Rectal smooth muscle tissue (tissue), 1 donor: ENCODE results near the gene SUGCT.

ENCODE experiments used
- H3K27ac ChIP-seq: one replicate; pipeline ENCODE4 v1.7.0; 2013; ENCODE audit warnings: low read depth, low read length, inconsistent platforms
- H3K27me3 ChIP-seq: one replicate; pipeline ENCODE4 v1.7.0; 2013; ENCODE audit warnings: low read length; ENCODE audit not compliant: control insufficient read depth, insufficient read depth
- H3K36me3 ChIP-seq: one replicate; pipeline ENCODE4 v1.7.0; 2013; ENCODE audit warnings: low read length; ENCODE audit not compliant: control insufficient read depth, insufficient read depth
- H3K4me1 ChIP-seq: one replicate; pipeline ENCODE4 v1.7.0; 2013; ENCODE audit warnings: low read length; ENCODE audit not compliant: control insufficient read depth, insufficient read depth
- H3K4me3 ChIP-seq: one replicate; pipeline ENCODE4 v1.7.0; 2013; ENCODE audit warnings: low read length
- H3K9ac ChIP-seq: one replicate; pipeline ENCODE4 v1.7.0; 2013; ENCODE audit warnings: low read length

SUGCT gene

DNA sequence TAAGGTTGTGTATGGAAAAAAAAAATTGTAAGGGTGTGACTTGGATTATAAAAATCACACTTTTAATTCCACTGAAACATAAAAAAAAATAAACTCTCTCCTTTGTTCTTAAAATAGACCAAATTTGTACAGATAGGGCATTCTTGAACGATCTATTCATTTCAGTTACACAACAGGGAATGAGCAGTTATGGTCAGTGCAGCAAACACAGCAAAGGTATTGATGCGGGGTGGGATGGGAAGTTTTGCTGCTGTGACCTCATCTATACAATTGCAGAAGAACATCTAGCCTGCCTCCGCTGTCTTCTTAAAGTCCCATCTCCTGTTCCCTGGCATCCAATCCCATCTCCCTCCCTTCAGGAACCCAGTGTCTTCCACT is 580.2 kb downstream of the SUGCT start:
- H3K4me1 ChIP-seq: no peaks in the 10 kb centered on the region

DNA sequence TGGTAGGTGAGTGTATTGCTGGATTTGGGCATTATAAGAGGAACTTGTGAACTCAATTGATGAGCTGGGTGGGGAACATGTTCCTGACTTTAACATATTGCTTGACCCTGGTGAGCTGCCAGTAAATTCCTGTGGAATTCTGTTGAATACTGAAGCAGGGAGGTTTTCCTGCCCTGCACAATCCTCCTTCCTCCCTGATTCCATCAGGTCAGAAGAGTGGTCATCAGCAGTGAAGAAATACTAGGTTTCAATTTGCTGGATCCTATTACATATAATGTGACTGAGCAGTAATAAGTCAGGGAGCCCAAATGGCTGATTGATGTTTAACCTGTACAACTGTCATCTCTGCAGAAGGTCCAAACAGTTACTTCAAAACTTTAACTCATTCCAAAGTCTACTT is 581.2 kb downstream of the SUGCT start:
- no peak overlapping the region for H3K9ac ChIP-seq
- H3K4me1 ChIP-seq: no peaks in the 10 kb centered on the region
- no peak overlapping the region for H3K27ac ChIP-seq
- H3K4me3 ChIP-seq: no peak overlapping the region
- no peaks in the 10 kb centered on the region for H3K27me3 ChIP-seq
- H3K36me3 ChIP-seq: no peaks in the 10 kb centered on the region

More for the DNA sequence above, 580.2 kb downstream of the SUGCT start:
- no peak overlapping the region for H3K4me3 ChIP-seq
- H3K27me3 ChIP-seq: no peaks in the 10 kb centered on the region
- H3K36me3 ChIP-seq: no peaks in the 10 kb centered on the region
- no peak overlapping the region for H3K9ac ChIP-seq
- no peak overlapping the region for H3K27ac ChIP-seq

DNA sequence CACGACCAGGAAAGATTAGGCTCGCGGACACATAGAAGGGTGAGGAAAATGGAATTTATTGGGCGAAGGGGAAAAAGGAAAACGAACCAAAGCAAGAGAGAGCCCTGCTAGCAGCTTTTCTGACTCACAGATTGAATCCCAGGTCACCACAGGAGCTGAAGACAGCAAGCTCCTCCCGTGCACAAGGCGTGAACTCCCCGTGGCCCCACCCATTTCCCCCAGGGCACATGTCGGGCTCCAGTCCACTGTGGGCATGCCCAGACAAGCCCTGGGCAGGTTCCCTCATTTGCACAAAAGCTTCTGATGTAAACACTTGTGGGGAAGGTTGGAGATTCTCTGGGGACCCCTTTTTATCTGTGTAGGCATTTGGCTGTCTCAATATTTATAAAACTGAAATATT is 582.4 kb downstream of the SUGCT start:
- H3K4me1 ChIP-seq: no peaks in the 10 kb centered on the region
- H3K9ac ChIP-seq: no peak overlapping the region
- no peaks in the 10 kb centered on the region for H3K36me3 ChIP-seq
- no peaks in the 10 kb centered on the region for H3K27me3 ChIP-seq
- H3K27ac ChIP-seq: no peak overlapping the region
- H3K4me3 ChIP-seq: no peak overlapping the region

DNA sequence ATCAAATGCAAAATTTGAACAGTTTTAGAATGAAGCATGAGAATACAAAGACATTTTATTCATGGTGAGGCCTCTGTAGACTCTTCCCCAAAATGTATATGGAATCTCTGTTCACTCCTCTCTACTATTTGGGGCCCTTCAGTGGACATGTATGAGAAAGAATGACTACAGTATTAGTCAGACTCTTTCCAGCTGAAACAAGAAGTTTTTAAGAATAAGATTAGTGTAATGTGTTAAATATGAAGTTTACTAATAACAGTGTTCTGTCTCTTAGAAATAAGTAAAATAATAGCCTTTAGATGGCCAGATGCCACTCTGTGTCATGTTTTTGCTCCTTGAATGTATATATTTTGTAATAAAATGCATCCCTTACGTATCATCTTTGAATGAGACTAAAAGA is 585.6 kb downstream of the SUGCT start:
- H3K9ac ChIP-seq: no peak overlapping the region
- no peaks in the 10 kb centered on the region for H3K4me1 ChIP-seq
- no peaks in the 10 kb centered on the region for H3K36me3 ChIP-seq
- H3K4me3 ChIP-seq: no peak overlapping the region
- H3K27me3 ChIP-seq: no peaks in the 10 kb centered on the region
- H3K27ac ChIP-seq: no peak overlapping the region

DNA sequence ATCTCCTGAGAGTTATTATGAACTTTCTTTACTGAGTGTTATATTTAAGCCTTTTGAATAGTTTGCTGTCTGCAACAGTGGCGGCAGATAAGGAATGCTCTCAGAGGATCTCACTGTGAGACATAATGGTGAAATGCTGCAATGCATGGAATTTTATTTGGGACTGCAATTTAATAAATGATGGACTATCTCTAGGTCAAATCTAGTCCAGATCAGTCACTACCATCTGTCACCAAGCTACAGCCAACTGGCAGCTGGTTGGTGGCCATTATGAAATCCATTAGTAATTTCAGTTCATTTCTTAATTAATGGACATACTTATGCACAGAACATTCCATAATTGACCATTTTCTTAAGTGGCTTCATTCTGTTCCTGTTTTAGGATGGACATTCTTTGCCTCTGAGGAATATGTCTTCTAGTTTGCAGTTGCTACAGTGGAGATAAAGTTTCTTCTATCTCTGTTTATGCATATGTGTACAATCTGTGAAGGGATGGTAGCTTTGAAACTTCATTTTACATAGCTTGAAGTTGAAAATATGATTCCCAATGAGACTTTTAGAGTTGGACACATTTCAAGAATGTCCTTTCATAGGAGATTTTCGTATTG is 586.6 kb downstream of the SUGCT start:
- Histone ChIP-seq H3K27ac (no peak overlapping the region), H3K27me3 (no peaks in the 10 kb centered on the region), H3K36me3 (no peaks in the 10 kb centered on the region), H3K4me1 (no peaks in the 10 kb centered on the region), H3K4me3 (no peak overlapping the region), H3K9ac (no peak overlapping the region)

DNA sequence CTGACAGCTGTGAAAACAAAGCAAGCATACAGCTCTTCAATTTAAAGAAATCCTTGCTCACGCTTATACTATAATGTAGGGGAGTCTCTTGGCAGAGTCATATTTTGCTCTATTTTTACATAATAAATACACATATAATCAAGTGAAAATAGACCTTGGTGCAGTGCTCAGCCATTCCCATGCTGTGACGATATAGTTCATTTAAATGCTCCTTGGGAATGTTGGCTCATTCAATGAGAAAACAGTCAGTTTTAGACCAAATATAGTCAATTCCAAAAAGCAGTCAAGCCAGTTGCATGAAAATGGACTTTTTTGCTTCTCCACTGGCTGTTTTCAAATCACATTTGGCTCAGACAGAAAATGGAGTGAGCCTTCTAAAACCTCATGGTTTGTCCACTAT is 587.4 kb downstream of the SUGCT start:
- Histone ChIP-seq H3K36me3 (no peaks in the 10 kb centered on the region), H3K27ac (no peak overlapping the region), H3K4me3 (no peak overlapping the region), H3K27me3 (no peaks in the 10 kb centered on the region), H3K4me1 (no peaks in the 10 kb centered on the region), H3K9ac (no peak overlapping the region)

DNA sequence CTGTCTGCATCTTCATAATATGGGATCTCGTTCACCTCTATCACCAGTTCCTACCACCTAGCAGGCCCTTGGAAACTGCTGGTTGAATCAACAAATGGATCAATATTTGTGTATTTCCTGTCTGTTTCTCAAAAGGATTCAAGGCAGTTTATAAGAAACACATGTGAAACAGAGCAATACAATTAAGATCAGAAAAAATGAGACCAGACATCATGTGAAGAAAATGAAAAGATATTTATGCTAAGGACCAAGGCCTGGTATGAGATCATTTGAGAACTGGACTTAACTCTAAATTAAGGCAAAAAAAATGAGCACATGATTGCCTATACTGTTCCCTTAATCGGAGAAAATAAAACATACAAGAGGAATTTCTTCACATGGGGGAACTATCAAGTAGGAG is 589.0 kb downstream of the SUGCT start:
- Histone ChIP-seq H3K36me3 (no peaks in the 10 kb centered on the region), H3K4me1 (no peaks in the 10 kb centered on the region), H3K27ac (no peak overlapping the region), H3K4me3 (no peak overlapping the region), H3K9ac (no peak overlapping the region), H3K27me3 (no peaks in the 10 kb centered on the region)

DNA sequence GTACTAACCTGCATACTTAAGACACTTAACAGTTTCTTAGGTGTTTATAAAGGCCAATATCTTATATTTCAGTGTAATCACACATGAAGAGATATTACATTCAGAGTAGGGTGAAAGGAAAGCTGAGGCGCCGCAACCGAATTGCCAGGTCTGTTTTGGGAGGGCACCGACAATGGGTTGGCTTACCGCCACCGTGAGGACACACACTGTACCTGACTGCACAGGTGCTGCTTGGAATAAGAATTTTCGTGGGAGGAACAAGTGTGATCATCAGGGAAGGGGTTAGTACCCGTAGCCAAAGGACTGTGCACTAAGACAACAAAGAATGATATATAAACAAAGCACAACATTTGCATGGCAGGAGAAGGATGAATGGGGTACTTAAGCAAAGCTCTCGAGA is 591.8 kb downstream of the SUGCT start:
- H3K9ac ChIP-seq: no peak overlapping the region
- no peaks in the 10 kb centered on the region for H3K36me3 ChIP-seq
- H3K27me3 ChIP-seq: no peaks in the 10 kb centered on the region
- no peaks in the 10 kb centered on the region for H3K4me1 ChIP-seq
- H3K4me3 ChIP-seq: no peak overlapping the region
- H3K27ac ChIP-seq: no peak overlapping the region

DNA sequence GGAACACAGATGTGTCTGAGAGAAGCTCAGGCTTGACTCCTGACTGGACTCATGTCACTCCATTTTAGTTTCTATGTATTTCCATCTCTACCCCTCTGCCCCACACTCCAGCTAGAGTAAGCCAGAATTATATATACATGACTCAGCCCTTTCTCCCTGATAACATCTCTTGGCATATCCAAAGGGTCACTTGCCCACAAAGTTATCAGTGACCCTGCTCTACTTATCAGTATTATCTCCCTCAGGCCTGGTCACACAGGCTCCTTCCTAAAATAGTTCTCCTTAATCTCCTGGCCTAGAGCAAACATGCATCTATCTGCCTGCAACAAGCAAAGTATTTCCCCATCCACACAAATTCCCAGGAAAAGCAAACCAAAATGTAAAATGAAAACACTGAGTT is 598.3 kb downstream of the SUGCT start:
- no peaks in the 10 kb centered on the region for H3K27me3 ChIP-seq
- H3K36me3 ChIP-seq: no peaks in the 10 kb centered on the region
- no peak overlapping the region for H3K27ac ChIP-seq
- H3K4me1 ChIP-seq: no peaks in the 10 kb centered on the region
- H3K4me3 ChIP-seq: no peak overlapping the region
- H3K9ac ChIP-seq: no peak overlapping the region

DNA sequence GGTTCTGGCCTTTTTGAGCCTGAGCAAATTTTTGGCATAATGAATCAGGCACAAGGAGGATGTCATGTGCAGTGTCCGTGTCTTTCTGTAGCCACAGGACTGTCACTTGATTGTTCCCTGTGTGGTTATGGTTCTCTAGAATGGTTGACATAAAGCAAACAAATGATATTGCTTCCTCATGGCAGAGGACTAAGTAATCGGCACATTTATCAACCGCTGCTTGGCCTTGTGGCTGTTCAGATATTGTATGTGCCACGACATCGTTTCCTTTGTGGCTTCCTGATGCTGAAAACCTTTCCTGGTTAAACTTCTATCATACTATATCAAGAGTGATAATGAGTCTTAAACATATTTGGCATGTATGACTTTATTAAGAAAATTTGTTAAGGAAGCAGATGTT is 598.8 kb downstream of the SUGCT start:
- no peak overlapping the region for H3K27ac ChIP-seq
- no peaks in the 10 kb centered on the region for H3K4me1 ChIP-seq
- H3K27me3 ChIP-seq: no peaks in the 10 kb centered on the region
- no peak overlapping the region for H3K4me3 ChIP-seq
- no peaks in the 10 kb centered on the region for H3K36me3 ChIP-seq
- H3K9ac ChIP-seq: no peak overlapping the region

DNA sequence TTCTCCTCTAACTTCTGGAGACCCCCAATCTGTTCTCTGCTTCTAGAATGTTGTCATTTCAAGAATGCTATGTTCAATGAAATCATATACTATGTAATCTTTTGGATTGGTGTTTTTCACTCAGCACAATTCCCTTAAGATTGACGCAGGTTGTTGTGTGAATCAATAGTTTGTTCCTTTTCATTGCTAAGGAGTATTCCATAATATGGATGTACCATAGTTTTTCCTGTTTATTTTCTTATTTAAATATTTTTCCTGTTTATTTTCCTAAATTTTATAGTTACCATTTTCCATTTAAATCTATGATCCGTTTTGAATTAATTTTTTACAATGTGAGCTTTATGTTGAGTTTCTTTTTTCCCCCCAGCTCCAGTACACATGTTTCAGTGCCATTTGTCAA is 604.5 kb downstream of the SUGCT start:
- no peak overlapping the region for H3K27ac ChIP-seq

DNA sequence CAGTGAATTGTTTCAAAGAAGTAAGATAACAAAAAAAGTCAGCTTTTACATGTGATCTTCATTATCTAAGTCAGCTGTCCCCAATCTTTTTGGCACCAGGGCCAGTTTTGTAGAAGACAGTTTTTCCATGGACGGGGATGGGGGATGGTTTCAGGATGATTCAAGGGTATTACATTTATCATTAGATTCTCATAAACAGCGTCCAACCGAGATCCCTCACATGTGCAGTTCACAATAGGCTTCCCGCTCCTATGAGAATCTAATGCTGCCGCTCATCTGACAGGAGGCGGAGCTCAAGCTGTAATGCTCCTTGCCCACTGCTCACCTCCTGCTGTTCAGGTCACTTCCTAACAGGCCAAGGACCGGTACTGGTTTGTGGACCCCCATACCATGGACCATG is 607.5 kb downstream of the SUGCT start:
- no peaks in the 10 kb centered on the region for H3K4me1 ChIP-seq
- H3K36me3 ChIP-seq: no peaks in the 10 kb centered on the region
- H3K9ac ChIP-seq: no peak overlapping the region
- no peak overlapping the region for H3K4me3 ChIP-seq
- no peak overlapping the region for H3K27ac ChIP-seq
- no peaks in the 10 kb centered on the region for H3K27me3 ChIP-seq

More for the DNA sequence above, 604.5 kb downstream of the SUGCT start:
- H3K9ac ChIP-seq: no peak overlapping the region
- no peaks in the 10 kb centered on the region for H3K36me3 ChIP-seq
- H3K4me3 ChIP-seq: no peak overlapping the region
- H3K4me1 ChIP-seq: no peaks in the 10 kb centered on the region
- H3K27me3 ChIP-seq: no peaks in the 10 kb centered on the region

DNA sequence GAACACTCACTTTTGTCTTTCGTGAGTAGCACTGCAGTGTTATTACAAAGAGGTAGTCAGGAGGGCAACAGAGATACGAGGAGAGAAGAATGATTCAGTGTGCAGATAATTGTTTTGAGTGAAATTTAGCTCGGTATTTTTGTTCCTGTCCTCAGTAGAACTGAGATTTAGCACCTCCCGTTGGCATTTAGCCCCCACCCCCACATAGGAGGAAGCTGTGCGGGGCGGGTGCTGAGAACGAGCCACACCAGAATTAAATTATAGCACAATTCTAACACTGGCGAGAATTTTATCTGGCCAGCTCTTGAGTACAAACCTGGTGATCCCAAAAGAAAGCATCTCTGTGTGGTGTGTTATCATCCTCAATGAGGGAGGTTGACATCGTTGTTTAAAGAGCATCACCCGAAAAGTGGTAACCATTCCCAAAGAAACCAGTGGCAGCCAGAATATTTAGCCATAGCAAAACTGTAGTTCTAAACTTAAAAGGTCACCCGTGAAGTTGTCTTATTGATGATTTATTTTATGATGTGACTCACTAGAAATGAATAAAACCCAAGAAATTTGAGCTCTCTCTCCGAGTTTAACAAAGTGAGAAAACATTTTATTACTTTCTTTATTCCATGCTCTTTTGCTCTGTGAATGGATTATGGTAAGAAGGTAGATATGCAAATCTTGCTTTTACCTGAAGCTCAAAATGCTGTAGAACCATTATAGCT is 612.2 kb downstream of the SUGCT start:
- Histone ChIP-seq H3K4me3 (no peak overlapping the region), H3K36me3 (no peaks in the 10 kb centered on the region), H3K27ac (no peak overlapping the region), H3K27me3 (no peaks in the 10 kb centered on the region), H3K9ac (no peak overlapping the region), H3K4me1 (no peaks in the 10 kb centered on the region)
